Measurements from ENCODE around the gene GLYR1. TPM values are rescaled to one million over a fixed set of nuclear protein-coding genes. Genes with fewer than 3 reads are reported as not detected.

Gene GLYR1
- total and polyA plus RNA-seq, 2 experiments from 2014 or later: 46.5 to 56.9 TPM

DNA sequence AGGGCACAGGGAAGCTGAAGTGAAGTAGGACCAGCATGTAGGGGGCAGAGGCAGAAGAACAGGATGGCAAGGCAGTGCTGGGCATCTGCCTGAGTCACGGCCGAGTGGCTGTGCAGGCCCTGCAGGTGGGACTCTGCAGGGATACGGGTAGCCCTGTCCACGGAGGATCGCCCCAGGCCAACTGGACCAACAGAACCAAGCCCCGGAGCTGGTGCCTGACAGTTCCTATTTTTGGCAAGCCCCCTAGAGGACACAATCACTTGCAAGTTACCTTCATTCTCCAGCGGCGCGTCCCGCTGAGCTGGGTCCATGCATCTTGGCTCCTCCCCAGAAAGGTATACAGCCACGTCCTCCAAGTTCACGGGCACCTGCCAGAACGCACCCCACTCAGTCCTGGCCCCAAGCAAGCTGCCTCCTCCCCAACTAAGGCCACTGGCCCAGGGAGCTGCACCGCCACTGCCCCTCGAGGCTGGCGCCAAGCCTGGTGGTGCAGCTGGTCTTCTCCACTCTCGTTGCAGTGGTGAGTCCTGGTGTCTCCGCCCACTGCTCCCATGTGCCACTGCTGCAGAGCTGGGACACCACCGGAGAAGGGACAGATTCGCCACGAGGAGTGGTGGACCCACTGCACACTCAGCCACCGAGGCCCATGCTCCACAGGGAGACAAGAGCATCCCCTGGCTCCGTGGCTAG lies 86.7 kb downstream of the GLYR1 start:
- WGBS (ENCODE audit: low lambda C conversion rate, missing lambda C conversion rate): 95% methylated on average over 20 of the region's 23 CpGs
- Histone ChIP-seq H3K9me3 (ENCODE audit: low read depth) (no peaks in the 10 kb centered on the region), H2AFZ (no peak overlapping the region), H3K9me2 (replicated peaks; ENCODE audit: insufficient read depth) (no peaks in the 10 kb centered on the region), H3K4me1 (ENCODE audit: insufficient read depth) (no peaks in the 10 kb centered on the region), H3K4me3 (no peak overlapping the region), H3K27me3 (no peaks in the 10 kb centered on the region), H3K36me3 (replicated peaks; ENCODE audit: insufficient read depth, low read depth) (peaks cover 4% of the 10 kb centered on the region), H3K79me2 (peaks cover 18% of the 10 kb centered on the region), H4K20me1 (ENCODE audit: insufficient read depth, poor library complexity, severe bottlenecking) (no peaks in the 10 kb centered on the region), H3K27ac (no peak overlapping the region), H3K4me2 (no peak overlapping the region)
- DNase-seq (ENCODE audit: low spot score): no peak
- TF ChIP-seq EZH2 (IDR thresholded peaks at IDR 0.05; ENCODE audit: borderline replicate concordance) (no peak), EZH2phosphoT487 (IDR thresholded peaks at IDR 0.05; ENCODE audit: low read depth, severe bottlenecking, unreplicated experiment) (no peak)
- TF ChIP-seq, protein P1, sequence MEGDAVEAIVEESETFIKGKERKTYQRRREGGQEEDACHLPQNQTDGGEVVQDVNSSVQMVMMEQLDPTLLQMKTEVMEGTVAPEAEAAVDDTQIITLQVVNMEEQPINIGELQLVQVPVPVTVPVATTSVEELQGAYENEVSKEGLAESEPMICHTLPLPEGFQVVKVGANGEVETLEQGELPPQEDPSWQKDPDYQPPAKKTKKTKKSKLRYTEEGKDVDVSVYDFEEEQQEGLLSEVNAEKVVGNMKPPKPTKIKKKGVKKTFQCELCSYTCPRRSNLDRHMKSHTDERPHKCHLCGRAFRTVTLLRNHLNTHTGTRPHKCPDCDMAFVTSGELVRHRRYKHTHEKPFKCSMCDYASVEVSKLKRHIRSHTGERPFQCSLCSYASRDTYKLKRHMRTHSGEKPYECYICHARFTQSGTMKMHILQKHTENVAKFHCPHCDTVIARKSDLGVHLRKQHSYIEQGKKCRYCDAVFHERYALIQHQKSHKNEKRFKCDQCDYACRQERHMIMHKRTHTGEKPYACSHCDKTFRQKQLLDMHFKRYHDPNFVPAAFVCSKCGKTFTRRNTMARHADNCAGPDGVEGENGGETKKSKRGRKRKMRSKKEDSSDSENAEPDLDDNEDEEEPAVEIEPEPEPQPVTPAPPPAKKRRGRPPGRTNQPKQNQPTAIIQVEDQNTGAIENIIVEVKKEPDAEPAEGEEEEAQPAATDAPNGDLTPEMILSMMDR (IDR thresholded peaks at IDR 0.05; ENCODE audit: poor library complexity): no peak

DNA sequence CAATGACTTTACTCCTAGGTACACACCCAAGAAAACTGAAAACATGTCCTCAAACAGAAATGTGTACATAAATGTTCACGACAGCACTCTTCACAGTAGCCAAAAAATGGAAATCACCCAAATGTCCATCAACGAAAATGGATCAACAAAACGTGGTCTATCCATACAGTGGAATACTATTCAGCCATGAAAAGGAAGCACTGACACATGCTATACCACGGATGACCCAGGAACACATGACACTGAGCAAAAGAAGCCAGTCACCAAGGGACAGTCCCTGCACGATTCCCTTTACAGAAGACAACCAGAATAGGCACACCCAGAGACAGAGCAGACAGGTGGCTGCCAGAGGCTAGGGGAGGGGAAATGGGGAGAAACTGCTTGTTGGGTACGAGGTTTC lies 91.4 kb downstream of the GLYR1 start:
- Histone ChIP-seq H3K79me2 (peaks cover 3% of the 10 kb centered on the region), H3K36me3 (replicated peaks; ENCODE audit: insufficient read depth, low read depth) (peaks cover 4% of the 10 kb centered on the region), H4K20me1 (ENCODE audit: insufficient read depth, poor library complexity, severe bottlenecking) (no peaks in the 10 kb centered on the region), H3K4me3 (no peak overlapping the region), H3K27me3 (no peaks in the 10 kb centered on the region), H3K27ac (no peak overlapping the region), H3K4me1 (ENCODE audit: insufficient read depth) (no peaks in the 10 kb centered on the region), H3K9me3 (ENCODE audit: low read depth) (no peaks in the 10 kb centered on the region), H3K4me2 (no peak overlapping the region), H2AFZ (no peak overlapping the region), H3K9me2 (replicated peaks; ENCODE audit: insufficient read depth) (no peaks in the 10 kb centered on the region)
- 96% methylated on average over 6 of the region's 6 CpGs for WGBS (ENCODE audit: low lambda C conversion rate, missing lambda C conversion rate)
- DNase-seq (ENCODE audit: low spot score): no peak
- TF ChIP-seq, protein P1 (IDR thresholded peaks at IDR 0.05; ENCODE audit: poor library complexity): no peak
- TF ChIP-seq EZH2 (IDR thresholded peaks at IDR 0.05; ENCODE audit: borderline replicate concordance) (no peak), EZH2phosphoT487 (IDR thresholded peaks at IDR 0.05; ENCODE audit: low read depth, severe bottlenecking, unreplicated experiment) (no peak)

DNA sequence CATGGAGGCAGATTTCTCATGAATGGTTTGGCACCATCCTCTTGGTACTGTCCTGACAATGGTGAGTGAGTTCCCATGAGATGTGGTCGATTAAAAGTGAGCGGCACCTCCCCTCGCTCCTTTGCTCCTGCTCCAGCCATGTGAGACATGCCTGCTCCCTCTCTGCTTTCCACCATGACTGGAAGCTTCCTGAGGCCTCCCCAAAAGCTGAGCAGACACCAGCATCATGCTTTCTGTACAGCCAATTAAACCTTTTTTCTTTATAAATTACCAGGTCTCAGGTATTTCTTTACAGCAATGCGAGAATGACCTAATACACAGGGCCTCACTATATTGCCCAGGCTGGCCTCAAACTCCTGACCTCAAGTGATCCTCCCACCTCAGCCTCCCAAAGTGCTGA lies 92.2 kb downstream of the GLYR1 start:
- Histone ChIP-seq H3K4me2 (no peak overlapping the region), H3K27me3 (no peaks in the 10 kb centered on the region), H3K79me2 (peaks cover 3% of the 10 kb centered on the region), H3K4me3 (no peak overlapping the region), H4K20me1 (ENCODE audit: insufficient read depth, poor library complexity, severe bottlenecking) (no peaks in the 10 kb centered on the region), H3K9me3 (ENCODE audit: low read depth) (no peaks in the 10 kb centered on the region), H3K4me1 (ENCODE audit: insufficient read depth) (no peaks in the 10 kb centered on the region), H3K27ac (no peak overlapping the region), H3K9me2 (replicated peaks; ENCODE audit: insufficient read depth) (no peaks in the 10 kb centered on the region), H3K36me3 (replicated peaks; ENCODE audit: insufficient read depth, low read depth) (peaks cover 4% of the 10 kb centered on the region), H2AFZ (no peak overlapping the region)
- no peak for TF ChIP-seq EZH2phosphoT487 (IDR thresholded peaks at IDR 0.05; ENCODE audit: low read depth, severe bottlenecking, unreplicated experiment)
- TF ChIP-seq, protein P1 (IDR thresholded peaks at IDR 0.05; ENCODE audit: poor library complexity): no peak
- no peak for TF ChIP-seq EZH2 (IDR thresholded peaks at IDR 0.05; ENCODE audit: borderline replicate concordance)
- no peak for DNase-seq (ENCODE audit: low spot score)
- 98% methylated on average over 4 of the region's 4 CpGs for WGBS (ENCODE audit: low lambda C conversion rate, missing lambda C conversion rate)
